Measurements from ENCODE around the gene MAP6D1. TPM values are rescaled to one million over a fixed set of nuclear protein-coding genes. Genes with fewer than 3 reads are reported as not detected.

Gene MAP6D1
- total and polyA plus RNA-seq, 9 of the 15 experiments (the other 6 are each of a cell fraction or from before 2014, with no cell fraction given): 0.16 to 1.5 (median 0.44) TPM; not detected in 3

- no peak overlapping the region for H3K9ac ChIP-seq (ENCODE audit: insufficient read depth in 1 of 2, low read depth in 2 of 2, low read length in 2 of 2)
- no peak overlapping the region for H3K4me3 ChIP-seq
- peaks cover 0 to 4% of the 10 kb centered on the region in 2 experiments; a peak in 2 of 5 replicates for H3K4me1 ChIP-seq (replicated peaks in 1 of 2; ENCODE audit: control insufficient read depth in 2 of 2, insufficient read depth in 2 of 2, low read length in 2 of 2)
- no peak overlapping the region for H2AFZ ChIP-seq (ENCODE audit: low read depth, low read length)
- no peaks in the 10 kb centered on the region for H3K27me3 ChIP-seq (ENCODE audit: control insufficient read depth in 2 of 2, insufficient read depth in 2 of 2, low read length in 2 of 2)
- TF ChIP-seq RAD21 (CRISPR knock-in tag; conservative IDR thresholded peaks at IDR 0.05 in 1 of 2, IDR thresholded peaks at IDR 0.05 in 1 of 2) (peak in 1 of 2 experiments; percentile 24; a peak in 1 of 4 replicates), SMAD2 (IDR thresholded peaks at IDR 0.05; ENCODE audit: low read depth, low read length) (no peak), FOSL1 (tag; conservative IDR thresholded peaks at IDR 0.05) (no peak), NONO (IDR thresholded peaks at IDR 0.05; ENCODE audit: low read depth in 2 of 2, low read length in 1 of 2) (no peak), RAD51 (IDR thresholded peaks at IDR 0.05; ENCODE audit: borderline replicate concordance, low read depth) (no peak), NR2C2 (CRISPR knock-in tag; IDR thresholded peaks at IDR 0.05) (no peak), NR2C2 (tag; IDR thresholded peaks at IDR 0.05) (no peak)
- ChIA-PET CTCF (ENCODE audit: low intra/inter-chr PET ratio) (no interaction called here), POLR2A (no interaction called here)
- H3K79me2 ChIP-seq (ENCODE audit: control insufficient read depth, insufficient read depth, low read length): no peaks in the 10 kb centered on the region
- no peaks in the 10 kb centered on the region for H4K20me1 ChIP-seq (replicated peaks; ENCODE audit: control insufficient read depth, insufficient read depth, low read length)
- FAIRE-seq (no peak), ATAC-seq (no peak), DNase-seq (ENCODE audit: extremely low read depth in 1 of 4, low spot score in 3 of 4) (no peak)
- intact Hi-C loops (cut with micrococcal nuclease): no loop called here
- no TSS peak for BruUV-seq (replicated peaks)
- H3K36me3 ChIP-seq (ENCODE audit: control insufficient read depth, insufficient read depth, low read length): peaks cover 12% of the 10 kb centered on the region; the same call in 1 of the 3 replicates
- H3K27ac ChIP-seq (ENCODE audit: extremely low read depth, low read depth, low read length): no peak overlapping the region
- H3K9me3 ChIP-seq (replicated peaks; ENCODE audit: control insufficient read depth, insufficient read depth, low read depth, low read length): no peaks in the 10 kb centered on the region
- WGBS (ENCODE audit: insufficient coverage, low coverage, missing lambda C conversion rate): 65% methylated on average over 5 of the region's 5 CpGs
- H3K4me2 ChIP-seq (ENCODE audit: insufficient read depth, low read length): no peak overlapping the region
- peaks cover 5% of the 10 kb centered on the region for H3K9me1 ChIP-seq (ENCODE audit: control insufficient read depth, insufficient read depth, low read length)
- in situ Hi-C loops (cut with MboI): no loop called here
These were observed 1.4 kb downstream of the MAP6D1 start for GRCh38 chr3:183823963-183824362.
